RPMI8226 (cell line): Measurements from ENCODE around the gene KAT2B.

Experiments
- DNase-seq: peaks from one replicate; pipeline ENCODE4 v3.0.0-alpha.2; 2015

The KAT2B gene

GRCh38 chr3:20066850-20067617, 26.8 kb downstream of the KAT2B start:
- no peak for DNase-seq

DNA sequence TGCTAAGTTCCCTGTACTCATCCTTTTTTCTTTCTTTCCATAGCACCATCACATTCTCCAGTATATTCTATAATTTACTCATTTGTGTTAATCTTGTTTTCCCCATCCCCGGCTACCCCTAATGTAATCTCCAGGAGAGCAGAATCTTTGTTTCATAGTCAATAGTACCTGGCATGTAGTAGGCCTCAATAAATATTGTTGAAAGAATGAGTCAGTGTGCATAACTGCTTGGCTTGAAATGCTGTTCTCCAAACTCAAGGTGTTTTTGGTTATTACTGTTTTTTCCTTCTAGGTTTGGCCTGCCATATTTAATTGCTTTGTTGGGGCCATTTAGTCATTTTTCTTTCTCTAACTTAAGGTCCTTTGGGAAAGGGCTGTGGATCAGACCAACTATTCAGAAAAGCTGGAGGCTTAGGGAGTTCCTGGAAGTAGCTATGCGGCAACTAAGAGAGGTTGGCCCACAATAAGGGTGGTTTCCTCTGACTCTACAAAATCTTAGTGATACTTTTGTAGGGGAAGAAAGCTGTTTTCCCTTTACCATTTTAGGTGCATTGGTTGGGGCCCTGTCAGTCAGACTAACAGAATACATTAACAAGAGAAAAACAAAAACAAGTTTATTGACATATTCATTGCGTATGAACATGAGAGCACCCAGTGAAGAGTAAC, 28.4 kb downstream of the KAT2B start:
- no peak for DNase-seq

DNA sequence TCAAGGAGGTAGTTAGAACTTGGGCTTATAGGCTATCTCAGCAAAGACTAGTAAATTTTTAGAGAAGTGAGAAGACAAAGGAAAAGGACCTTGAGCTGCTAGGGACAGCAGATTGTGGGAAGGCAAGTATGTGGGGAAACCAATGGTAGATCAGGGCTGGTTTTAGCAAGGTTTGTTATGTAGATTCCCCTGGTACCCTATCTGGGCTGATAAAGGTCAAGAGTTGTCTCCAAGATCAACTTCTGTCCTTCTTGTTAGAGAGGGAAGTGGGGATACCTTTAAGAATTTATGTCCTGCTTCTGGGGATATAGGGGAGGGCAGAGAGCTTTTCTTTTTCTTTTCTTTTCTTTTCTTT, 28.9 kb downstream of the KAT2B start:
- DNase-seq = no peak

DNA sequence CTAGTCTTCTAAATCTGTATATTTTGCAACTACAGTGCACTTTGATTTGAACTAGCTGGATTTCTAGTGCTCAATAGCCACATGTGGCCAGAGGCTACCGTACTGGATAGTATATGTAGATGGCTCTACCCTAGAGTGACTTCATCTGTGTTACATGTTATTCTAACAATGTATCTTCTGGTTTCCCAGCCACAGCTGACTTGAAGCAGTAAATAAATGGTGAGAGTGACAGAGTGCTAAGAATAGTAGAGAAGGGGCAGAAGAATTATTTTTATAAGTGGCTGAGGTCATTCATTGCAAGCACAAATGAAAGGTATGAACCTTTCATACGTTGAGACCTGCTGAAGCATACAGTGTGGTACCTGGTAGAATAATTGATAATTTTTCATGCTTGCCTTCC, 30.9 kb downstream of the KAT2B start:
- no peak for DNase-seq

- DNase-seq = no peak
Measured at GRCh38 chr3:20072422-20072821, 32.2 kb downstream of the KAT2B start.

DNA sequence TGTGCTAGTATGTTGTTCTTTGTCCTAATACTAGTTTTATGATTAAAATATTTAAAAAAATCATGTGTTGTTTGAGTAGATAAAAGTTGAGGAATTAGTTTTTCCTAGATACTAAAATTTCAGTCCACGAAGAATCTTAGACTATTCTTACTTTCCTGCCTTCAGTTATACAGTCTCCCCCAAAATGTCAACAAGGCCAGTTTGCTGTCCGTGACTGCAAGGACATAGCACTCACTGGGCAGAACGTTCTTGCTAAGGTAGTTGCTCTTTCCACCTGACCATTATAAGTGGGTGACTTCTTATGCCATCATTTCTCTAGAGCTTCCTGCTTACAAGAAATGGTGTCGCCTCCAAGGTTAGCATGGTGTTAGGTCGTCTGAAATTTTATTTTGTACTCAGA, 32.8 kb downstream of the KAT2B start:
- no peak for DNase-seq

- DNase-seq = no peak
Measured at GRCh38 chr3:20073683-20074082, 33.4 kb downstream of the KAT2B start.

DNA sequence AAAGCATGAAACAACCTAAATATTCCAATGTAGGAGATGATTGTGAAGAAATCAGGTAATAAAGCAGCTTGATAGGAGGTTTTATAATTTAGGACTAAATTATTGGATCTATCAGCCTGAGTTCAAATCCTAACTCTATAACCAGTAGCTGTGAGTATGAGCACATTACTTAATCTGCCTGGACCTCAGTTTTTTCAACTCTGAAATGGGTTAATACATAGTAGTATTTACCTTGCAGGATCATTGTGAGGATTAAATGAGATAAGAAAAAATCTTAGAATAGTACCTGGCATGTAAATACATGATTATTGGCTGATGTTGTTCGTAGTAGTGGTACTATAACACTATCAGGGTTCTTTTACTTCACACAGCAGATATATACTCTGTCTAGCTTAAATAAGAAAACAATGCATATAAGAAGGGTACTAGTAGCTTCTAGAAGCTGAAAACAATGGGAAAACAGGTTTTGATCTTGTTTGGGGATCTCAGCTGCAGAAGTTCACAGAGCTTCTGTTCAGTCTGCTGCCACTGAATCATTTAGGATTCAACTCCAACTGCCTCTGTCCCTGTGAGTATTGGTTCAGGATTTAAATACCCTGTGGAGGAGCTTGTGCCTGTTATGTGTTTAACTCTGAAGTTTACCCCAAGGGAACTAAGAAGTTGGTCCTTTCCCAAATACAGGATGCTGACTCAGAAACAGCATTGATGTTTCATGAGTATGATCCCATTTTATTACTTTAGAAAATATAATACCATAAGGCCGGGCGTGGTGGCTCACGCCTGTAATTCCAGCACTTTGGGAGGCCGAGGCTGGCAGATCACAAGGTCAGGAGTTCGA, 34.2 kb downstream of the KAT2B start:
- DNase-seq = no peak

- no peak for DNase-seq
Measured at GRCh38 chr3:20075197-20075596, 35.0 kb downstream of the KAT2B start.

DNA sequence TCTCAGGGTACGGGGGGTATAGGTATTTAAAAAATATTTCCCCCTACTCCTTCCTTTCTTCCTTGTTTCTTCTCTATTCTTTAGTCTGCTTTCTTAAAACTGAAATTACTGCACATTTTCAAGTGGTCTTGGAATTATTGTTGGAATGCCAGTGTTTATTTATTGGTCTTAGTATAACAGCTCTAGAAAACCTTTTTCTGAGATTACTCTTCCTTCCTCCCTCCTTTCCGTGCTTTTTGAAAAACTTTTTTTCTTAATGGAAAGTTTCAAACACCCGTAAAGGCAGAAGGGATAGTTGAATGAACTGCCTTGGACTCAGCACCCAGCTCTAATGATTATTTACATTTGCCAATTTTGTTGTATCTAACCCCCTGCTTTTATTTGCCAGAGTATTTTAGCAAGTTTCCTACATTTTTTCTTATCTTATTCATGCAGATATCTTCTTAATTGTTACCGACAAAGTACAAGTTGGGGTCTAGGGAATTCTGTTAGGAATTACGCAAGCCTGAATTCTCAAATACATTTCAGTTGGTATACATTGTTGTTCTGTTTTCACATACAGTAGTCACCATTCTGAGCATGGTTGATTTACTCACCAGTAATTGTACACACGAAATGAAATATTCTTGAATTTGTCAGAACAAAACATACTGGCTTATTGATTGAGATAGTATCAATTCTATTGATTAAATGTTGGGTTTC, 36.2 kb downstream of the KAT2B start:
- no peak for DNase-seq

GRCh38 chr3:20077068-20077467, 36.8 kb downstream of the KAT2B start:
- DNase-seq = no peak

- DNase-seq = no peak
Measured at GRCh38 chr3:20078194-20078714, 38.0 kb downstream of the KAT2B start.

GRCh38 chr3:20079621-20080020, 39.4 kb downstream of the KAT2B start:
- DNase-seq = no peak

DNA sequence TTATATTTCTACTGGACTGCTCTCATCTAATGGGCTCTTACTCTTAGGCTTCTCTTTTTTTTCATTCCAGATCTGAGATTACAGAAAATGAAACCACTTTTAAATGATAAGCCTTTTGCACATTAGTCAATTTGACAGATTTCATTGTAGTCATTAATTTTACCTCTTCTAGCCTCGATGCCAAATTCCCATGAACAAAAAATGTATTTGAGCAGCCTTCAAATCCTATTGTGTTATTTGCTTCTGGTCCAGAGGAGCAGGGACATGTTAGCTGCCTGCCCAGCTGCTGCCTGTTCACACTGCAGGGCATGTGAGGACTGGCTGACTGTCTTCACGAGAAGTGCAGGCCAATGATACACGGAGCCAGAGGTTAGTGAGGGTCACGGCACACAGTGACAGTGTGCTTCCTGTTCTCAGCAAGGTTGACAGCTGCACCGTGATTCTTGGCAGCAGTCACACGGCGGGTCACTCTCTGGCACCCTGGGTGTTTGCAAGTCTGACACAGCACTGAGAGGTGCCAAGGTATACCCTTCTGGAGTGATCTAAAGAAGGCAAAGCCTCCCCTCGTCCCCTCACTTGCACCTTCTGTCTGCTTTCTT, 40.8 kb downstream of the KAT2B start:
- DNase-seq = peak; percentile 95

DNA sequence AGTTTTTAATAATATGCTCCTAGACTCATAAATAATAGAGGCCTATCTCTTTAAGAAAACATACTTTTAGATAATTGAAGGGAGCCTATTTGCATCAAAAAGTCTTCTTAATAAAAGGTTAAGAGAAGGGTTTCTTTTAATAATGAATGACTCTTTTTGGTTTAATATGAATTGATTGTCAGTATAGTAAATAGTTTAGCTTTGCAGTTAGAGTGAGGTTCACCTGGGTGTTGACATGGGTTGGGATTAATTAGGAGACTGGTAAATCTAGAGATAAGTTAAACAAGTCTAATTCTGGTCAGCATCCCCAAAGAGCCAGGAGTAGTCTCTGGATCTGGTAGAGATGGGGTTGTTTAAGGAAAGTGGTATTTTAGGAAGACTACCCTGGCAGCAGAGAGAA, 43.0 kb downstream of the KAT2B start:
- DNase-seq = no peak

GRCh38 chr3:20083953-20084352, 43.7 kb downstream of the KAT2B start:
- no peak for DNase-seq

DNA sequence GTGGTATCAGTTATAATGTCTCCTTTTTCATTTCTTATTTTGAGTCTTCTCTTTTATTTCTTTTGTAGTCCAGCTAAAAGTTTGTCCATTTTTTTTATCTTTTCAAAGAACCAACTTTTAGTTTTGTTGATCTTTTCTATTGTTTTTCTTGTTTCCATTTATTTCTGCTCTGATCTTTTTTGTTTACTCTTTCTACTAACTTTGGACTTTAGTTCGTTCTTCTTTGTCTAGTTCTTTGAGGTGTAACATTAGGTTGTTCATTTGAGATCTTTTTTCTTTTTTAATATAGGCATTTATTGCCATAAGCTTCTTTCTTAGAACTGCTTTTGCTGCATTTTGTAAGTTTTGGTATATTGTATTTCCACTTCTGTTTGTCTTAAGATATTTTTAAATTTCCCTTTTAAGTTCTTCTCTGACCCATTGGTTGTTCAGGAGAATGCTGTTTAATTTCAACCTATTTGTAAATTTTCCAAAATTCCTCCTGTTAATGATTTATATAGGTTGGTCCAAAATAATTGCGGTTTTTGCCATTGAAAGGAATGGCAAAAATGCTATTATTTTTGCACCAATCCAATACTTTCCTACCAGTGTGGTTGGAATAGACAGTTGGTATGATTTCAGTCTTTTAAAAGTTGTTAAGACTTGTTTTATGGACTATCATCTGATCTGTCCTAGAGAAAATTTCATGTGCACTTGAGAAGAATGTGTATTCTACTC, 51.2 kb downstream of the KAT2B start:
- no peak for DNase-seq

GRCh38 chr3:20095470-20095869, 55.2 kb downstream of the KAT2B start:
- no peak for DNase-seq

DNA sequence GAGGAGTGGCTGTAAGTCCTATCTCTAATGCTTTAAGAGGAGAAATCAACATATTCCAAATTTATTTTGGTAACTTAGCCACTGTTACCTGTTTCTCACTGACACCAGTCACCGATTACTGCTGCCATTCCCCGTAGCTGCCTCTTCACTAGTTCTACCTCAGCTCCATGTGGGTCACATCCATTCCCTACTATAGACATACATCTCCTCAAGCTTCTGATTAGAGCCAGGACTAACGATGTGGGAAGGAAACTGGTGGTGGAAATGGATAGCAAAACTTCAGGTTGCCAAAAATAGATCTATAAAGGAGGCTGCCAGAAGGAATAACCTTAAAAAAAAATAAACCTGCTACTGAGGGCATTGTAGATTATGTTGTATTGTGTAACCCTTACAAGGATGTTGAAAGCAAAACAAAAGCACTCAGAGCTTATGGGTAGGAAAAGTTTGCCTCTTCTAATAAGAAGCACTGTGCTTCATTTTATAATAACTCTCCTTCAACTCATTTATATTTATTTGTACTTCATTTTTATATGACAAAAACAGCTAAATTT, 56.0 kb downstream of the KAT2B start:
- DNase-seq = no peak

DNA sequence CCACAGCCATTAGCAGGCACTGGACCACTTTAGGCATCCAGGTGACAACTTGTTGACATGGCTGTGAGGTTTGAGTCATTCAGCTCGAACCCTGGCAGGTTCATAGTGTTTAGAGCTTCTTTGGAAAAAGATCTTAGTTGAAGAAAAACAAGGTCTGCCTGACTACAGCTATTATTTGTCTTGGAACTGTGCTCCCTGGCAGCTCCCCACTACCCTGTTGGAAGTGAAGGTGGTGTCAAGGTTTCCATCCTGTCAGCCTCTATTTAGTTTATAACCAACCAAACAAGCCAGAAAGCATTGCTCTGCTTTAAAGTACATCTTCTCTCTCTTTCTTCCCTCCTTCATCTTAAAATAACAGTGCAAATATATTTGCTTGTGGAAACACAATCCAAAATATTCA, 56.8 kb downstream of the KAT2B start:
- DNase-seq = no peak

DNA sequence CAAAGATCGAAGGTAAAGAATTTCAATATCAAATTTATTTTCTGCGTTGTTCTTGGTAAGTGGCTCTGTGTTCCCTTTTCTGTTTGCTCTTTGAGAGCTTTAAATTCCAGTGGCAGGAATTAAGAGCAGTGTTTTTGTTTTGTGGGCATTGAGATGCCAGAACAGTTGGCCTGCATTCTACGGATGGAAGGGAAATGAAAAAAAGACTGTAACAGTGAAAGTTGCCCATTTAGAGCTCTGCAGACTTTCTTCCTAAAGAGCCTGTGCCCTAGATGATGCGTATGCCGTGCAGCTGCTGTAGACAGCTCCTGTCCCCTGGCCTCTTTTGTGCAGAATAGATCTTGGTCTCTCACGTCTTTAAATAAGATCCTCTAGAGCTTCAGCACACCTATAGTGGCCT, 58.8 kb downstream of the KAT2B start:
- no peak for DNase-seq

DNA sequence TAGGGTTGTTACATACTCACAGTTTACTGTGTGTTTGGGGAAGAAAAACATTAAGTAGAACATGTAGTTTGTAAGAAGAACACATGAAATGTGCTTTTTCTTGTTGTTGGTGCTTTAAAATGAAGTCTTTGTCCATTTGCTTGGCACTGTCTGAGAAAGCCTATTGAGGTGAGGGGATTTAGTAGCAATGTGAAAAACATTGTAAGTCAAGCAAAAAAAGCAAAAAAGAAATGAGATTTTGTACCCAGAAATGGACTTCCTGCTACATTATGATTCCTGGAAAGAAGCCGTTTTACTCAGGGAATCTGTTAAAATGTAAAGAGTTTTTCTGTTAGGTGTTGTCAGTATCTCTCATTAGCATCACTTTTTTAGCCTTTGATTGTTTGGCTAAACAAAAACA, 59.9 kb downstream of the KAT2B start:
- DNase-seq = no peak
